ENCODE data around the gene SETD4. TPM values are rescaled to one million over a fixed set of nuclear protein-coding genes. Genes with fewer than 3 reads are reported as not detected.

SETD4 gene
- total RNA-seq, 1 experiment from 2014 or later = 22.7 TPM

GRCh38 chr21:36053715-36054062 lies 6.6 kb downstream of the SETD4 start:
- Histone ChIP-seq H3K9me3 (ENCODE audit: control insufficient read depth in 1 of 2, insufficient read depth in 1 of 2, low read depth in 1 of 2, low read length in 2 of 2) (no peaks in the 10 kb centered on the region), H3K4me2 (ENCODE audit: low read length) (no peak overlapping the region), H3K4me3 (replicated peaks in 1 of 2; ENCODE audit: low read depth in 1 of 2, low read length in 2 of 2) (no peak overlapping the region), H2AFZ (ENCODE audit: low read depth, low read length, poor library complexity, severe bottlenecking) (no peak overlapping the region), H3K27ac (ENCODE audit: low read depth, low read length) (no peak overlapping the region), H3K9me2 (ENCODE audit: insufficient read depth) (no peaks in the 10 kb centered on the region), H4K20me1 (ENCODE audit: insufficient read depth) (no peaks in the 10 kb centered on the region), H3K9ac (ENCODE audit: low read length) (no peak overlapping the region), H3K79me2 (ENCODE audit: insufficient read depth, low read length) (peaks cover 23% of the 10 kb centered on the region), H3K27me3 (ENCODE audit: insufficient read depth, low read length) (no peaks in the 10 kb centered on the region), H3K36me3 (ENCODE audit: control insufficient read depth in 1 of 2, insufficient read depth in 2 of 2, low read length in 2 of 2) (peaks cover 39 to 51% of the 10 kb centered on the region in 2 experiments), H3K4me1 (ENCODE audit: control insufficient read depth in 1 of 2, insufficient read depth in 2 of 2, low read length in 2 of 2) (peaks cover under 1 to 1% of the 10 kb centered on the region in 2 experiments; a peak in 2 of 4 replicates)
- ChIA-PET POLR2A (no interaction called here), RAD21 (ENCODE audit: low non-redundant PET in 1 of 2, low total read pairs in 2 of 2, uncharacterized antibody in 2 of 2, unreplicated experiment in 2 of 2) (no interaction called here), CTCF (interaction anchor here (0.6 kb wide), 1 partner anchor 58 kb away, joined by 3 read pairs; no protein-coding TSS in a partner anchor)
- no peak for TF ChIP-seq EZH2phosphoT487 (IDR thresholded peaks at IDR 0.05; ENCODE audit: borderline replicate concordance)
- ATAC-seq = no peak
- DNase-seq (ENCODE audit: low read depth, low spot score) = no peak
- intact Hi-C loops (cut with micrococcal nuclease) = no loop called here
- no TSS peak for BruUV-seq (replicated peaks)

- H3K4me2 ChIP-seq (ENCODE audit: low read length) = no peak overlapping the region
- ChIA-PET CTCF (no interaction called here), RAD21 (ENCODE audit: low non-redundant PET in 1 of 2, low total read pairs in 2 of 2, uncharacterized antibody in 2 of 2, unreplicated experiment in 2 of 2) (no interaction called here), POLR2A (no interaction called here)
- no peak overlapping the region for H3K27ac ChIP-seq (ENCODE audit: low read depth, low read length)
- intact Hi-C loops (cut with micrococcal nuclease) = no loop called here
- no peak for DNase-seq (ENCODE audit: low read depth, low spot score)
- H3K9me2 ChIP-seq (ENCODE audit: insufficient read depth) = no peaks in the 10 kb centered on the region
- H3K4me3 ChIP-seq (replicated peaks in 1 of 2; ENCODE audit: low read depth in 1 of 2, low read length in 2 of 2) = no peak overlapping the region
- H3K4me1 ChIP-seq (ENCODE audit: control insufficient read depth in 1 of 2, insufficient read depth in 2 of 2, low read length in 2 of 2) = no peaks in the 10 kb centered on the region
- no peaks in the 10 kb centered on the region for H4K20me1 ChIP-seq (ENCODE audit: insufficient read depth)
- ATAC-seq = no peak
- peaks cover 17% of the 10 kb centered on the region for H3K79me2 ChIP-seq (ENCODE audit: insufficient read depth, low read length)
- no peaks in the 10 kb centered on the region for H3K27me3 ChIP-seq (ENCODE audit: insufficient read depth, low read length)
- H3K9me3 ChIP-seq (ENCODE audit: control insufficient read depth in 1 of 2, insufficient read depth in 1 of 2, low read depth in 1 of 2, low read length in 2 of 2) = no peaks in the 10 kb centered on the region
- no TSS peak for BruUV-seq (replicated peaks)
- no peak overlapping the region for H2AFZ ChIP-seq (ENCODE audit: low read depth, low read length, poor library complexity, severe bottlenecking)
- no peak overlapping the region for H3K9ac ChIP-seq (ENCODE audit: low read length)
- peaks cover 36 to 49% of the 10 kb centered on the region in 2 experiments for H3K36me3 ChIP-seq (ENCODE audit: control insufficient read depth in 1 of 2, insufficient read depth in 2 of 2, low read length in 2 of 2)
- no peak for TF ChIP-seq EGR1 (IDR thresholded peaks at IDR 0.05; ENCODE audit: low read depth)
- TF ChIP-seq RAD21 (IDR thresholded peaks at IDR 0.05; ENCODE audit: low read depth) = no peak
- TF ChIP-seq CEBPB (IDR thresholded peaks at IDR 0.05; ENCODE audit: low read depth) = no peak
- TF ChIP-seq SIN3A (IDR thresholded peaks at IDR 0.05; ENCODE audit: low read depth) = no peak
- TF ChIP-seq CBX3 (IDR thresholded peaks at IDR 0.05; ENCODE audit: low read depth) = no peak
- no peak for TF ChIP-seq SRF (IDR thresholded peaks at IDR 0.05; ENCODE audit: low read depth)
- no peak for TF ChIP-seq POLR2AphosphoS5 (IDR thresholded peaks at IDR 0.05; ENCODE audit: low read depth, low read length)
- TF ChIP-seq, protein P1, sequence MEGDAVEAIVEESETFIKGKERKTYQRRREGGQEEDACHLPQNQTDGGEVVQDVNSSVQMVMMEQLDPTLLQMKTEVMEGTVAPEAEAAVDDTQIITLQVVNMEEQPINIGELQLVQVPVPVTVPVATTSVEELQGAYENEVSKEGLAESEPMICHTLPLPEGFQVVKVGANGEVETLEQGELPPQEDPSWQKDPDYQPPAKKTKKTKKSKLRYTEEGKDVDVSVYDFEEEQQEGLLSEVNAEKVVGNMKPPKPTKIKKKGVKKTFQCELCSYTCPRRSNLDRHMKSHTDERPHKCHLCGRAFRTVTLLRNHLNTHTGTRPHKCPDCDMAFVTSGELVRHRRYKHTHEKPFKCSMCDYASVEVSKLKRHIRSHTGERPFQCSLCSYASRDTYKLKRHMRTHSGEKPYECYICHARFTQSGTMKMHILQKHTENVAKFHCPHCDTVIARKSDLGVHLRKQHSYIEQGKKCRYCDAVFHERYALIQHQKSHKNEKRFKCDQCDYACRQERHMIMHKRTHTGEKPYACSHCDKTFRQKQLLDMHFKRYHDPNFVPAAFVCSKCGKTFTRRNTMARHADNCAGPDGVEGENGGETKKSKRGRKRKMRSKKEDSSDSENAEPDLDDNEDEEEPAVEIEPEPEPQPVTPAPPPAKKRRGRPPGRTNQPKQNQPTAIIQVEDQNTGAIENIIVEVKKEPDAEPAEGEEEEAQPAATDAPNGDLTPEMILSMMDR (IDR thresholded peaks at IDR 0.05 in 2 of 3, conservative IDR thresholded peaks at IDR 0.05 in 1 of 3; ENCODE audit: borderline replicate concordance in 1 of 3, insufficient read depth in 1 of 3, low read depth in 2 of 3, low read length in 2 of 3) = no peak
- no peak for TF ChIP-seq ZNF274 (IDR thresholded peaks at IDR 0.05; ENCODE audit: low read depth, low read length)
- TF ChIP-seq TCF7L2 (IDR thresholded peaks at IDR 0.05; ENCODE audit: borderline replicate concordance, extremely low read depth, insufficient read depth, insufficient read length) = no peak
- no peak for TF ChIP-seq ATF3 (IDR thresholded peaks at IDR 0.05)
- no peak for TF ChIP-seq FOSL1 (IDR thresholded peaks at IDR 0.05; ENCODE audit: low read depth)
- no peak for TF ChIP-seq REST (IDR thresholded peaks at IDR 0.05; ENCODE audit: low read depth)
Observed at GRCh38 chr21:36052860-36053714, 7.2 kb downstream of the SETD4 start.
